Keratinocyte (primary cell): ENCODE measurements around the gene DDIT3. TPM values are rescaled to one million over a fixed set of nuclear protein-coding genes. Genes with fewer than 3 reads are reported as not detected.

ENCODE experiments used
- DNase-seq: peaks from one replicate; pipeline ENCODE4 v3.0.0-alpha.2; 2011; ENCODE audit warnings: low read depth, missing footprints, low spot score
- FAIRE-seq: peaks from 2 replicates; lab custom pipeline; 2011; peaks lifted over from hg19 to GRCh38; lab: Jason Lieb, UNC
- H2AFZ ChIP-seq: 2 replicates; pipeline ENCODE4 v1.6.0; 2012; ENCODE audit warnings: low read length, control low read depth, inconsistent platforms; ENCODE audit not compliant: control insufficient read depth
- H3K27ac ChIP-seq: 2 replicates; pipeline ENCODE4 v1.5.1; 2011; ENCODE audit warnings: low read length; ENCODE audit not compliant: control insufficient read depth, insufficient read depth
- H3K27me3 ChIP-seq: 3 replicates; pipeline ENCODE4 v1.6.0; 2011; ENCODE audit warnings: low read length; ENCODE audit not compliant: control insufficient read depth, insufficient read depth; ENCODE audit errors: extremely low read depth
- H3K36me3 ChIP-seq, 2 experiments: 2 replicates in 1 of 2; 3 replicates in 1 of 2; pipeline ENCODE4 v1.5.1; 2011; ENCODE audit warnings: low read length in 2 of 2, mild to moderate bottlenecking in 1 of 2; ENCODE audit not compliant: control insufficient read depth in 2 of 2, insufficient read depth in 2 of 2; ENCODE audit errors: extremely low read depth in 1 of 2
- H3K4me1 ChIP-seq: 3 replicates; pipeline ENCODE4 v1.5.1; 2011; ENCODE audit warnings: low read length; ENCODE audit not compliant: control insufficient read depth, insufficient read depth; ENCODE audit errors: extremely low read depth
- H3K4me2 ChIP-seq: 3 replicates; pipeline ENCODE4 v1.6.0; 2011; ENCODE audit warnings: low read depth, low read length; ENCODE audit not compliant: control insufficient read depth, insufficient read depth; ENCODE audit errors: extremely low read depth
- H3K4me3 ChIP-seq, 3 experiments: fragments of 200-600 bp in 1 of 3; sonication (generic) in 1 of 3; 2 replicates in 2 of 3; 3 replicates in 1 of 3; pipeline ENCODE4 v1.5.1; 2011 to 2016; ENCODE audit warnings: low read length in 3 of 3, mild to moderate bottlenecking in 3 of 3, control low read depth in 2 of 3, inconsistent platforms in 1 of 3, low read depth in 1 of 3, mixed read lengths in 1 of 3, mixed run types in 1 of 3, moderate library complexity in 1 of 3; ENCODE audit not compliant: control insufficient read depth in 2 of 3, insufficient read depth in 2 of 3; ENCODE audit errors: extremely low read depth in 1 of 3
- H3K79me2 ChIP-seq: 2 replicates; pipeline ENCODE4 v1.6.0; 2012; ENCODE audit warnings: low read length; ENCODE audit not compliant: control insufficient read depth, insufficient read depth
- H3K9ac ChIP-seq: 3 replicates; pipeline ENCODE4 v1.6.0; 2011; ENCODE audit warnings: low read length; ENCODE audit not compliant: control insufficient read depth, insufficient read depth; ENCODE audit errors: extremely low read depth
- H3K9me1 ChIP-seq: 3 replicates; pipeline ENCODE4 v1.6.0; 2011; ENCODE audit warnings: low read length; ENCODE audit not compliant: control insufficient read depth, insufficient read depth; ENCODE audit errors: extremely low read depth
- H3K9me3 ChIP-seq: 2 replicates; pipeline ENCODE4 v1.5.1; 2012; ENCODE audit warnings: low read depth, low read length; ENCODE audit not compliant: control insufficient read depth
- H4K20me1 ChIP-seq: 3 replicates; pipeline ENCODE4 v1.6.0; 2011; ENCODE audit warnings: low read length; ENCODE audit not compliant: control insufficient read depth, insufficient read depth; ENCODE audit errors: extremely low read depth
- EZH2 ChIP-seq: IDR thresholded peaks from one replicate; pipeline ENCODE4 v1.6.1; 2012; ENCODE audit warnings: inconsistent platforms, mild to moderate bottlenecking, low read length, moderate library complexity
- dilution Hi-C: fragments of 300-500 bp; cut with MboI; formaldehyde crosslinking; loops from one replicate; pipeline ENCODE4 v1.7.0; 2020; ENCODE audit warnings: low sequenced_read_pairs; ENCODE audit not compliant: extremely low pct_ligation_motif_present
- polyA plus RNA-seq, 5 experiments: library from polyadenylated mRNA; depleted of rRNA in 3 of 5; stranded (reverse) in 3 of 5; stranded (forward) in 1 of 5; unstranded in 1 of 5; fragments of >200 nt; gene quantifications; 1 replicate in 1 of 5; 2 replicates in 3 of 5; 3 replicates in 1 of 5; pipeline versions ENCODE4 v1.2.1 to v1.2.3, GENCODE V29; 2011 to 2012; ENCODE audit warnings: missing spikeins in 2 of 5, low read depth in 1 of 5, low replicate concordance in 1 of 5
- TF ChIP-seq, protein P1 (sequence below), 3 experiments: IDR thresholded peaks in 1 of 3; conservative IDR thresholded peaks in 1 of 3; optimal IDR thresholded peaks in 1 of 3; 2 replicates in 2 of 3; 3 replicates in 1 of 3; pipeline versions ENCODE3 to v1.5.1; 2011; ENCODE audit warnings: low read length in 3 of 3, mild to moderate bottlenecking in 3 of 3, moderate library complexity in 2 of 3, control low read depth in 1 of 3, inconsistent platforms in 1 of 3; ENCODE audit not compliant: insufficient read depth in 2 of 3; ENCODE audit errors: extremely low read depth in 1 of 3

Gene DDIT3
- polyA plus RNA-seq, 1 donor (not counting 4 experiments of a cell fraction or from before 2014, with no cell fraction given), result 25.6 TPM

DNA sequence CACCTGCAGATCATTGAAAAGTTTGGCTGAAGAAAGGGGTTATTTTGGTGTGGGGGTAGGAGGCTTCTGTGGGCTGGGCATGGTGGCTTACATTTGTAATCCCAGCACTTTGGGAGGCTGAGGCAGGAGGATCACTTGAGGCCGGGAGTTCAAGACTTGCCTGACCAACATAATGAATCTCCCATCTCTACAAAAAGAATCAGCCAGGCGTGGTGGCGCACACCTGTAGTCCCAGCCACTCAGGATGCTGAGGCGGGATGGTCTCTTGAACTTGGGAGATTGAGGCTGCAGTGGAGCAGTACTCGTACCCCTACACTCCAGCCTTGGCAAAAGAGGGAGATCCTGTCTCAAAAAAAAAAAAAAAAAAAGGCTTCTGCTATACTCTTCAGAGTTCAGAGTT, 7.0 kb downstream of the DDIT3 start:
- H2AFZ ChIP-seq, result no peak overlapping the region
- H3K79me2 ChIP-seq, result peaks cover 3% of the 10 kb centered on the region
- dilution Hi-C loops, result no loop called here

DNA sequence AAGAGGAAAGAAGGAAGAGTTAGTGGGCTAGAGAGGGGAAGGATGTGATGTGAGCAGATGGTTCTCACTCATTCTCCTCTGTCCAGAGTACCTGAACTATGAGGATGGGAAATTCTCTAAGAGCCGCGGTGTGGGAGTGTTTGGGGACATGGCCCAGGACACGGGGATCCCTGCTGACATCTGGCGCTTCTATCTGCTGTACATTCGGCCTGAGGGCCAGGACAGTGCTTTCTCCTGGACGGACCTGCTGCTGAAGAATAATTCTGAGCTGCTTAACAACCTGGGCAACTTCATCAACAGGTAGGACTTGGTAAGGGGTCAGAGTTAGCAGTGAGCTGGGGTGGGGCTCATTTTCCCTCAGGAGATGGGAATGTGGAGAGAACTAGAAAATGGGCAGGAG, 7.6 kb downstream of the DDIT3 start:
- Histone ChIP-seq H3K4me2 (no peak overlapping the region), H3K9me1 (no peaks in the 10 kb centered on the region), H3K4me1 (peaks cover 10% of the 10 kb centered on the region), H3K36me3 (peaks cover 41 to 48% of the 10 kb centered on the region in 2 experiments), H2AFZ (no peak overlapping the region), H3K9me3 (no peaks in the 10 kb centered on the region), H3K79me2 (no peaks in the 10 kb centered on the region), H3K4me3 (no peak overlapping the region), H3K9ac (no peak overlapping the region), H4K20me1 (peaks cover 13% of the 10 kb centered on the region), H3K27ac (no peak overlapping the region), H3K27me3 (no peaks in the 10 kb centered on the region)
- dilution Hi-C loops, result no loop called here
- FAIRE-seq (no peak), DNase-seq (no peak)
- TF ChIP-seq EZH2, result no peak
- TF ChIP-seq, protein P1, sequence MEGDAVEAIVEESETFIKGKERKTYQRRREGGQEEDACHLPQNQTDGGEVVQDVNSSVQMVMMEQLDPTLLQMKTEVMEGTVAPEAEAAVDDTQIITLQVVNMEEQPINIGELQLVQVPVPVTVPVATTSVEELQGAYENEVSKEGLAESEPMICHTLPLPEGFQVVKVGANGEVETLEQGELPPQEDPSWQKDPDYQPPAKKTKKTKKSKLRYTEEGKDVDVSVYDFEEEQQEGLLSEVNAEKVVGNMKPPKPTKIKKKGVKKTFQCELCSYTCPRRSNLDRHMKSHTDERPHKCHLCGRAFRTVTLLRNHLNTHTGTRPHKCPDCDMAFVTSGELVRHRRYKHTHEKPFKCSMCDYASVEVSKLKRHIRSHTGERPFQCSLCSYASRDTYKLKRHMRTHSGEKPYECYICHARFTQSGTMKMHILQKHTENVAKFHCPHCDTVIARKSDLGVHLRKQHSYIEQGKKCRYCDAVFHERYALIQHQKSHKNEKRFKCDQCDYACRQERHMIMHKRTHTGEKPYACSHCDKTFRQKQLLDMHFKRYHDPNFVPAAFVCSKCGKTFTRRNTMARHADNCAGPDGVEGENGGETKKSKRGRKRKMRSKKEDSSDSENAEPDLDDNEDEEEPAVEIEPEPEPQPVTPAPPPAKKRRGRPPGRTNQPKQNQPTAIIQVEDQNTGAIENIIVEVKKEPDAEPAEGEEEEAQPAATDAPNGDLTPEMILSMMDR (optimal IDR thresholded peaks at IDR 0.05 in 1 of 3, IDR thresholded peaks at IDR 0.05 in 1 of 3, conservative IDR thresholded peaks at IDR 0.05 in 1 of 3; ENCODE audit: extremely low read depth in 1 of 3, insufficient read depth in 2 of 3, low read length in 3 of 3), result no peak

More for the DNA sequence above, 7.0 kb downstream of the DDIT3 start:
- Histone ChIP-seq H3K9ac (no peak overlapping the region), H3K27me3 (no peaks in the 10 kb centered on the region), H4K20me1 (peaks cover 13% of the 10 kb centered on the region), H3K4me2 (no peak overlapping the region), H3K4me1 (peaks cover 12% of the 10 kb centered on the region), H3K27ac (no peak overlapping the region), H3K9me1 (no peaks in the 10 kb centered on the region), H3K36me3 (peaks cover 43 to 53% of the 10 kb centered on the region in 2 experiments), H3K4me3 (no peak overlapping the region), H3K9me3 (no peaks in the 10 kb centered on the region)
- FAIRE-seq (no peak), DNase-seq (no peak)
- no peak for TF ChIP-seq EZH2
- TF ChIP-seq, protein P1 (optimal IDR thresholded peaks at IDR 0.05 in 1 of 3, IDR thresholded peaks at IDR 0.05 in 1 of 3, conservative IDR thresholded peaks at IDR 0.05 in 1 of 3; ENCODE audit: extremely low read depth in 1 of 3, insufficient read depth in 2 of 3, low read length in 3 of 3), result no peak
